ENCODE measurements around the gene EPB41L1.

Gene EPB41L1

DNA sequence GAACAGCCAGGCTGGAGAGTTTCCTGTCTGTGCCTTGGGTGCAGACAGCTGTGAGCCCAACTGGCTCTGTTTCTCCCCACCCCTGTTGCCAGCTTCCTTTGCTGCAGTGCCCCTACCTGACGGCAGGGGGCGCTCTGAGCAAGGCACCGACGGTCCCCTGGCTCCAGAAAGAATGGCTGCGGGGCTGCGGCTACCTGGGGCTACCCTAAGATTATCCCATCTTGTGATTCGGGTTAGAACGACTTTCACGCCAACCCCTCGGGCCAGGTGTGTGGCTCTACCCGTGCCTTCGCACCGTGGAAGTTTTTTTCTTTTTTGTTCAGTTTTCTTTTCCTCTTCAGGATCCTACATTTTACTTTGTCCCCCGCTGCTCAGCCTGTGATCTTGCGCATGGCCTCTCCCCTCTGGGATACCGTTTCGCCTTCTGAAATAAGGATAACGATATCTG lies 48.4 kb downstream of the EPB41L1 start:
- no peaks in the 10 kb centered on the region for H3K9me3 ChIP-seq (ENCODE audit: insufficient read depth, low read depth, low read length)
- H3K27ac ChIP-seq (ENCODE audit: low read length): no peak overlapping the region
- H3K27me3 ChIP-seq (ENCODE audit: insufficient read depth, low read length): no peaks in the 10 kb centered on the region
- no peaks in the 10 kb centered on the region for H3K36me3 ChIP-seq (ENCODE audit: insufficient read depth, low read depth, low read length)
- no peak overlapping the region for H3K9ac ChIP-seq (ENCODE audit: low read depth, low read length)
- no peak overlapping the region for H3K4me3 ChIP-seq (ENCODE audit: low read length)
- no peaks in the 10 kb centered on the region for H3K4me1 ChIP-seq (ENCODE audit: insufficient read depth, low read length)

DNA sequence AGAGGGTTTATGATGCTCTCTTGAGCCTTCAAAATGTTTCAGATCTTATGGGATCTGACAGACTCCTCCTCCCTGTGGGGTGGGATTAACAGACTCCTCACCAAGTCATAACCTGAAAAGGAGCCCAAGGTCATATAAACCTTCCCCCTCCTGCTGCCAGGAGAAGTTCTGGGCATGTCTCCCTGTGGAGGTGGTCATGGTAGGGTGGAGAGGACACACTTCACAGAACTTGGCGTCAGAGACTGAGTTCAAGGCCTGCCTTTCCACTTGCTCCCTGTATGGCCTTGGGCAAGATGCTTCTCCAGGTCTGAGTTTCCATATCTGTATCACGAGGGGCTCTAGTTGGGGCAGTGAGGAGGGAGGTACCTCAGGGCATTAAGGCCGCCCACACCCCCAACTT lies 49.3 kb downstream of the EPB41L1 start:
- H3K27me3 ChIP-seq (ENCODE audit: insufficient read depth, low read length): no peaks in the 10 kb centered on the region
- no peak overlapping the region for H3K9ac ChIP-seq (ENCODE audit: low read depth, low read length)
- no peaks in the 10 kb centered on the region for H3K36me3 ChIP-seq (ENCODE audit: insufficient read depth, low read depth, low read length)
- no peaks in the 10 kb centered on the region for H3K9me3 ChIP-seq (ENCODE audit: insufficient read depth, low read depth, low read length)
- no peak overlapping the region for H3K4me3 ChIP-seq (ENCODE audit: low read length)
- no peaks in the 10 kb centered on the region for H3K4me1 ChIP-seq (ENCODE audit: insufficient read depth, low read length)
- no peak overlapping the region for H3K27ac ChIP-seq (ENCODE audit: low read length)

- H3K27ac ChIP-seq (ENCODE audit: low read length): no peak overlapping the region
- no peak overlapping the region for H3K4me3 ChIP-seq (ENCODE audit: low read length)
- no peaks in the 10 kb centered on the region for H3K4me1 ChIP-seq (ENCODE audit: insufficient read depth, low read length)
- H3K9ac ChIP-seq (ENCODE audit: low read depth, low read length): no peak overlapping the region
- H3K27me3 ChIP-seq (ENCODE audit: insufficient read depth, low read length): no peaks in the 10 kb centered on the region
- H3K9me3 ChIP-seq (ENCODE audit: insufficient read depth, low read depth, low read length): no peaks in the 10 kb centered on the region
- no peaks in the 10 kb centered on the region for H3K36me3 ChIP-seq (ENCODE audit: insufficient read depth, low read depth, low read length)
Observed at GRCh38 chr20:36205026-36205425, 50.5 kb downstream of the EPB41L1 start.

- H3K9ac ChIP-seq (ENCODE audit: low read depth, low read length): no peak overlapping the region
- no peaks in the 10 kb centered on the region for H3K4me1 ChIP-seq (ENCODE audit: insufficient read depth, low read length)
- no peak overlapping the region for H3K4me3 ChIP-seq (ENCODE audit: low read length)
- no peaks in the 10 kb centered on the region for H3K9me3 ChIP-seq (ENCODE audit: insufficient read depth, low read depth, low read length)
- no peaks in the 10 kb centered on the region for H3K36me3 ChIP-seq (ENCODE audit: insufficient read depth, low read depth, low read length)
- H3K27ac ChIP-seq (ENCODE audit: low read length): no peak overlapping the region
- no peaks in the 10 kb centered on the region for H3K27me3 ChIP-seq (ENCODE audit: insufficient read depth, low read length)
Observed at GRCh38 chr20:36206068-36206467, 51.5 kb downstream of the EPB41L1 start.

GRCh38 chr20:36206641-36207040 lies 52.1 kb downstream of the EPB41L1 start:
- H3K27me3 ChIP-seq (ENCODE audit: insufficient read depth, low read length): no peaks in the 10 kb centered on the region
- no peak overlapping the region for H3K9ac ChIP-seq (ENCODE audit: low read depth, low read length)
- H3K9me3 ChIP-seq (ENCODE audit: insufficient read depth, low read depth, low read length): no peaks in the 10 kb centered on the region
- no peaks in the 10 kb centered on the region for H3K4me1 ChIP-seq (ENCODE audit: insufficient read depth, low read length)
- no peak overlapping the region for H3K4me3 ChIP-seq (ENCODE audit: low read length)
- H3K27ac ChIP-seq (ENCODE audit: low read length): no peak overlapping the region
- no peaks in the 10 kb centered on the region for H3K36me3 ChIP-seq (ENCODE audit: insufficient read depth, low read depth, low read length)

DNA sequence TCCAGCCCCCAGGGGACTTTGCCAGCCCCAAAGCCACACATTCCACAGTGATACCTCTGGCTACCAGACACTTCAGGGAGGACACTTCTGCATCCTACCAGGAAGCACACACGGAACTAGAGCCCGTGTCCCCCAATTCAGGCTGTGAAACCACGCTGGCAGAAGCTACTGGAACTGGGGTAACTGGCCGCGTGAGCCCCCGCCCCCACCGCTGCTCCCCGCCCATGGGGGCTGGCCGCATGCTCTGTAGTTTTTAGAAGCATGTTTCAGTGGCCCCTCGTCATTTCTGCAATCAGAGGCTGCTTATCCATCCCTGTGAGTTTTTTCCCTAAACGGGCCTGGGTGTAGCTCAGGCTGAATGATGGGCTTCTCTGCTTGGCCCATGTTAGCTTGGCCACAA lies 53.1 kb downstream of the EPB41L1 start:
- Histone ChIP-seq H3K36me3 (ENCODE audit: insufficient read depth, low read depth, low read length) (no peaks in the 10 kb centered on the region), H3K9ac (ENCODE audit: low read depth, low read length) (no peak overlapping the region), H3K27me3 (ENCODE audit: insufficient read depth, low read length) (no peaks in the 10 kb centered on the region), H3K4me1 (ENCODE audit: insufficient read depth, low read length) (no peaks in the 10 kb centered on the region), H3K9me3 (ENCODE audit: insufficient read depth, low read depth, low read length) (no peaks in the 10 kb centered on the region), H3K27ac (ENCODE audit: low read length) (no peak overlapping the region), H3K4me3 (ENCODE audit: low read length) (no peak overlapping the region)

- H3K27ac ChIP-seq (ENCODE audit: low read length): no peak overlapping the region
- no peaks in the 10 kb centered on the region for H3K36me3 ChIP-seq (ENCODE audit: insufficient read depth, low read depth, low read length)
- no peak overlapping the region for H3K4me3 ChIP-seq (ENCODE audit: low read length)
- H3K4me1 ChIP-seq (ENCODE audit: insufficient read depth, low read length): no peaks in the 10 kb centered on the region
- H3K9me3 ChIP-seq (ENCODE audit: insufficient read depth, low read depth, low read length): no peaks in the 10 kb centered on the region
- H3K9ac ChIP-seq (ENCODE audit: low read depth, low read length): no peak overlapping the region
- no peaks in the 10 kb centered on the region for H3K27me3 ChIP-seq (ENCODE audit: insufficient read depth, low read length)
Observed at GRCh38 chr20:36208257-36208656, 53.7 kb downstream of the EPB41L1 start.

GRCh38 chr20:36210436-36211021 lies 56.0 kb downstream of the EPB41L1 start:
- Histone ChIP-seq H3K9ac (ENCODE audit: low read depth, low read length) (no peak overlapping the region), H3K27ac (ENCODE audit: low read length) (no peak overlapping the region), H3K36me3 (ENCODE audit: insufficient read depth, low read depth, low read length) (no peaks in the 10 kb centered on the region), H3K4me1 (ENCODE audit: insufficient read depth, low read length) (no peaks in the 10 kb centered on the region), H3K27me3 (ENCODE audit: insufficient read depth, low read length) (no peaks in the 10 kb centered on the region), H3K9me3 (ENCODE audit: insufficient read depth, low read depth, low read length) (no peaks in the 10 kb centered on the region), H3K4me3 (ENCODE audit: low read length) (no peak overlapping the region)

DNA sequence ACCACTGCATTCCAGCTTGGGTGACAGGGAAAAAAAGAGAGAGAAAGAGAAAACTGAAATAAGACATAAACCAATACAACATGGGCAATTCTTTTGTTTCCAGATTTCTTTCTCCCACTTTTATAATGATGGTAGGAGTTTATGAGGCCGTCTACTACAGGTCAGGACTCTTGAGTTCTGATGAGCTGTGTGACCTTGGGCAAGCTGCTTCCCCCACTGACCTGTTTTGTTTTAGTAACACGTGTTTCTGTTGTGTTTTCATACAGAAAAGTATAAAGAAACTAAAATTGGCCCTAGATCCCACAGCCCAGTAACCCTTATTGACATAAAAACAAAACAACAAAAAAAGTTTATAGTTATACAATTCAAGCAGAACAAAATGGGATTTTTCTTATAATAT lies 58.8 kb downstream of the EPB41L1 start:
- Histone ChIP-seq H3K27me3 (ENCODE audit: insufficient read depth, low read length) (no peaks in the 10 kb centered on the region), H3K9me3 (ENCODE audit: insufficient read depth, low read depth, low read length) (no peaks in the 10 kb centered on the region), H3K4me3 (ENCODE audit: low read length) (no peak overlapping the region), H3K36me3 (ENCODE audit: insufficient read depth, low read depth, low read length) (no peaks in the 10 kb centered on the region), H3K4me1 (ENCODE audit: insufficient read depth, low read length) (no peaks in the 10 kb centered on the region), H3K27ac (ENCODE audit: low read length) (no peak overlapping the region), H3K9ac (ENCODE audit: low read depth, low read length) (no peak overlapping the region)

DNA sequence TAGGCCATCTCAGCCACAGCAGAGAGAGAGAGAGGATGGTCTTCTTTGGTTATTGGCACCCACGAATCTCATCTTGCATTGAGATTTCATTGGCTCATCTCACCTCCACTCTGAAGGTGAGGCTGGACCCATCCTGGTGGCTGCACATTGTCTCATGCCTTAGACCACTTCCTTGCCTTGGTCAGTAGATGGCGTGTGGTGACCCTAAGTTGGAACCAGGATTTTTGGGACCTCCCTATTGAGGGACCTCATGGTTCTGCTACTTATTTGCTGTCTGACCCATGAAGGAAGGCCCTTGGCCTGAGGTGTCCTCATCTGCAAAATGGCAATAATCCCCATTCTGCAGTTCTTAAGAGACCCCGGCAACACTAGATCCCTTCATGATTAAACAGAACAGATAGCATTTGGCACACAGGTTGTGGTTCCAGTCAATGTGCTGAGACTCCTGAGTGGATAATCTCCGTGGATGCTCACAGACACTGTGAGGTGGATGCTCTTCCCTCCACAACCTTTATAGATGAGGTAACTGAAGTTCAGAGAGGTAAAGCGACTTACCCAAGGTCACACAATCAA lies 60.2 kb downstream of the EPB41L1 start:
- Histone ChIP-seq H3K36me3 (ENCODE audit: insufficient read depth, low read depth, low read length) (no peaks in the 10 kb centered on the region), H3K27me3 (ENCODE audit: insufficient read depth, low read length) (no peaks in the 10 kb centered on the region), H3K4me1 (ENCODE audit: insufficient read depth, low read length) (no peaks in the 10 kb centered on the region), H3K4me3 (ENCODE audit: low read length) (no peak overlapping the region), H3K9me3 (ENCODE audit: insufficient read depth, low read depth, low read length) (no peaks in the 10 kb centered on the region), H3K27ac (ENCODE audit: low read length) (no peak overlapping the region), H3K9ac (ENCODE audit: low read depth, low read length) (no peak overlapping the region)

DNA sequence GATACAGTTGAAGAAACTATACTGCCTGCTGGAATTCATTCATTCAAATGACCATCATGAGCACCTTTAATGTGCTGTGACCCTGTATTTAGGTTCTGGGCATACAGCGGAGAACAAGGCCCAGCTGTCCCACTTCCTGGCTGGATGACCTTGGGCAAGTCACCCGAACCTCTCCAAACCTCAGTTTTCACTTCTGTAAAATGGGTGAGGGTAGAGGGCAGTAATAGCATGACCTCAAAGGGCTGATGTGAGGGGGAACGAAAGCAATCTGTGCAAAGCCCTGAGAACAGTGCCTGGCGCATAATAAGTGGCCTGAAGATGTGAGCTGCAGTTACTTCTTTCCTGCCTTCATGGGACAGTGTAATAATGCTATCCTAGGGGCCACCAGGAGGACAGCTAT lies 61.2 kb downstream of the EPB41L1 start:
- H3K27me3 ChIP-seq (ENCODE audit: insufficient read depth, low read length): no peaks in the 10 kb centered on the region
- no peaks in the 10 kb centered on the region for H3K4me1 ChIP-seq (ENCODE audit: insufficient read depth, low read length)
- no peaks in the 10 kb centered on the region for H3K9me3 ChIP-seq (ENCODE audit: insufficient read depth, low read depth, low read length)
- H3K9ac ChIP-seq (ENCODE audit: low read depth, low read length): no peak overlapping the region
- no peaks in the 10 kb centered on the region for H3K36me3 ChIP-seq (ENCODE audit: insufficient read depth, low read depth, low read length)
- no peak overlapping the region for H3K4me3 ChIP-seq (ENCODE audit: low read length)
- H3K27ac ChIP-seq (ENCODE audit: low read length): no peak overlapping the region

DNA sequence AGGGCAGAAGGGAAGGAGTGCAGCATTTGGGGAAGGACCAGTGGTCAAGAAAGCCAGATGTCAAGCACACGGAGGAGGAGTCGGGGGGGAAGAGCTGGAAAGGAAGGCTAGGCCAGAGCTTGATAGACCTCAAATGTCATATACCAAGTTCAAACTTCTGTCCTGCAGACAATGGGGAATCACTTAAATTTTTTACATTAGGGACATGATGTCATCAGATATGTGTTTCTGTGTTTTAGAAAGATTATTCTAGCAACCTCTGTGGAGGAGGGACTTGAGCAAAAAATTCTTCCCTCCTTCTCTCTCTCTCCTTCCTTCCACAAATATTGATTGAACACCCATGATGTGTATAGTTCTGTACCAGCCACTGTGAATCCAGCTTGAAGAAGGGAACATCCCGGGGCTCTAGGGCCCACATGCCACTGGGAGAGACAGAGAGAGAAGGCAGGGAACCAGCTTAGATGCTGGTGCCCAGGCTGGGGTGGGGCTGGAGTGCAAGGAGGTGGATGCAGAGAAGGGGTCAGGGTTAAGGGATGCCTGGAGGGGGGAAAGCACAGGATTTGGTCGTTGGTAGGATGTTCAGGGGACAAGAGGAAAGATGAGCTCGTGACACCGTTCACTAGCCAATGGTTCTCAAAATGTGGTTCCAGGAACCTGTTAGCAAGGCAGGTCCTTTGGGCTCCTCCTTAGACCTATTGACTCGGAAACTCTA lies 61.9 kb downstream of the EPB41L1 start:
- no peak overlapping the region for H3K9ac ChIP-seq (ENCODE audit: low read depth, low read length)
- no peaks in the 10 kb centered on the region for H3K9me3 ChIP-seq (ENCODE audit: insufficient read depth, low read depth, low read length)
- no peaks in the 10 kb centered on the region for H3K27me3 ChIP-seq (ENCODE audit: insufficient read depth, low read length)
- H3K36me3 ChIP-seq (ENCODE audit: insufficient read depth, low read depth, low read length): no peaks in the 10 kb centered on the region
- no peak overlapping the region for H3K4me3 ChIP-seq (ENCODE audit: low read length)
- H3K27ac ChIP-seq (ENCODE audit: low read length): no peak overlapping the region
- no peaks in the 10 kb centered on the region for H3K4me1 ChIP-seq (ENCODE audit: insufficient read depth, low read length)
